NCI-H1105 (cell line): ENCODE data around the gene KRT86.

ENCODE experiments used
- DNase-seq: peaks from one replicate; lab custom pipeline; 2025; lab: John Stamatoyannopoulos, UW

KRT86 gene

DNA sequence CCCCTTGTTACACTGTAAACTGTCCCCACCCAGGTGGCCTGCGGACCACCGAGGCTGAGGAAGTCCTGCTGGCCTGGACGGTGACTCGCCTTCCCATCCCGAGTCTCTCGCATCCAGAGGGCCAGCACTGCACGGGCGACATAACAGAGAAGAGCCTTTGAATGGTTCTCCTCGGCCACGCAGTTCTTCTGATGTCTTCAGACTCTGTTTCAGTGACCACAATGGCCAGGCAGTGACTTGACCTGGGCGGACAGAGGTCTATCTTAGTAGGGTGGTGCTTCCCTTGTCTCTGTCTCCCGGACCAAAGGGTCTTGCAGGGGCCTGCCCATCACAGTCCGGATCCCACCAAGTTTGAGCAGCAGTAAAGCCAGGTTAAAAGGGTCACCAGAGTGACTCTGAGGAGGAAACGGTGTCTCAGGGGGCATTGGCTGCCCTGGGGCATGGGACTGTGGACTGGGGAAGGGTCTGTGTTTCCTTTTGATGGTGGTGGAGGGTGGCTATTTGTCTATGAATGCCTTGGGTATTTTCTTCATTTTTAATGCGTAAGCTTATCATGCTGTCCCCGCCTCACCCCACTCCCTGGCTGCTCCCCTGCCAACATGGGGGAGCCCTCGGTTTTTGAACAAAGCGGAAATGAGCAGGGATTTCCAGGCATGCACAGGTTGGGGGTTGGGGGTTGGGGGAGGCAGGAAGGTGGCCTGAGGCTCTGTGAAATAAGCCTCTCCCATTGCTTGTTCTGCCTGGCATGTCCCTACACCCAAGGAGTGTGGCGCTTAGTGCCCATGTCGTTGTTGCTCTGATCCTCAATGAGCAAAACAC is 82.5 kb downstream of the KRT86 start:
- DNase-seq, result no peak
